Heart right ventricle (tissue), 16 donors: ENCODE results near the gene PPP1R18. TPM values are rescaled to one million over a fixed set of nuclear protein-coding genes. Genes with fewer than 3 reads are reported as not detected.

Experiments
- ATAC-seq, 8 donors: fragments of 200-7000 bp; cut with Tn5 transposase; one replicate each; pipeline ENCODE4 v1.9.1; 2020; ENCODE audit warnings: mild to moderate bottlenecking in 8 of 8, moderate library complexity in 8 of 8, moderate number of reproducible peaks in 1 of 8
- DNase-seq, 2 donors: peaks; one replicate each; pipeline ENCODE4 v3.0.0-alpha.2; 2020
- H3K27ac ChIP-seq, 10 donors: fragments of 200-600 bp; sonication (generic) in 2 of 10; one replicate each; pipeline versions ENCODE4 v1.5.0 to v1.8.0; 2020 to 2022; ENCODE audit warnings: mild to moderate bottlenecking in 3 of 10
- H3K27me3 ChIP-seq, 7 donors: fragments of 200-600 bp; one replicate each; pipeline ENCODE4 v1.8.0; 2021 to 2022; ENCODE audit warnings: mild to moderate bottlenecking in 2 of 7
- H3K36me3 ChIP-seq, 9 donors: fragments of 200-600 bp; sonication (generic) in 1 of 9; one replicate each; pipeline versions ENCODE4 v1.5.0 to v1.8.0; 2020 to 2022; ENCODE audit warnings: mild to moderate bottlenecking in 2 of 9
- H3K4me1 ChIP-seq, 9 donors: fragments of 200-600 bp; sonication (generic) in 1 of 9; one replicate each; pipeline versions ENCODE4 v1.5.0 to v1.8.0; 2020 to 2022; ENCODE audit warnings: mild to moderate bottlenecking in 4 of 9
- H3K4me3 ChIP-seq, 10 donors: fragments of 200-600 bp; sonication (generic) in 2 of 10; one replicate each; pipeline versions ENCODE4 v1.5.0 to v1.8.0; 2020 to 2022; ENCODE audit warnings: mild to moderate bottlenecking in 7 of 10, moderate library complexity in 2 of 10
- H3K9me3 ChIP-seq, 11 donors: fragments of 200-600 bp in 10 of 11; sonication (generic) in 2 of 11; one replicate each; pipeline versions ENCODE4 v1.5.0 to v1.8.0; 2013 to 2022; ENCODE audit warnings: mild to moderate bottlenecking in 2 of 11, control low read depth in 1 of 11, moderate library complexity in 1 of 11
- WGBS, 2 donors: extraction: QIAGEN DNeasy Blood & Tissue Kit; methylation state at CpG; one replicate each; pipeline ENCODE4 v1.1.7; 2013; ENCODE audit warnings: inconsistent platforms in 1 of 2; 5-methylcytosine and 5-hydroxymethylcytosine counted together
- intact Hi-C, 10 donors: fragments of 100-400 bp; cut with DNase I; formaldehyde crosslinking; loops; one replicate each; pipeline versions ENCODE4 v1.11.1 to v1.14.2; 2022
- polyA plus RNA-seq, 2 donors: library from polyadenylated mRNA; stranded (reverse); fragments of 200-250 nt; gene quantifications; one replicate each; pipeline ENCODE4 v1.2.3, GENCODE V29; 2013
- total RNA-seq, 10 donors: library from RNA; stranded (reverse); fragmentation: NEBNext Ultra II Directional in 3 of 10; extraction: Animal tissue kit (Norgen Biotek cat#: 25700) in 3 of 10; gene quantifications; one replicate each; pipeline versions ENCODE4 v1.2.1 to v1.2.4, GENCODE V29; 2021 to 2023
- TF ChIP-seq, protein P1 (sequence below), 9 donors: fragments of 200-600 bp; sonication (generic) in 2 of 9; IDR thresholded peaks; one replicate each; pipeline versions ENCODE4 v1.5.0 to v1.8.0; 2021 to 2022; ENCODE audit warnings: antibody characterized with exemption in 9 of 9, mild to moderate bottlenecking in 5 of 9, moderate library complexity in 1 of 9
- donor health status: Arrhythmogenic right ventricular cardiomyopathy.
- donor health status: ischemic (EF 13 %, LVEDD 7.1; RV severe dilation, severe dysfunction).
- donor health status: healthy with polysubstance abuse.
- donor health status: DM: no; HTN: yes; CAD: no.
- donor health status: DM: no; HTN: no; CAD: no.
- donor health status: ischemic (EF 25% LVEDD 6.9; RV normal size, moderate dysfunction).
- donor health status: ischemic (EF 25% LVEDD 5.7; RV mildly dilated, moderate dysfunction).
- donor health status: healthy.
- donor health status: DM: yes; HTN: yes; CAD: no.
- donor health status: Ischemic cardiomyopathy.
- donor health status: ischemic (EF 35%, LVEDD 5.7; RV mildly dilated, moderate dysfunction).
- donor health status: nonischemic (EF 11% LVEDD 7.7; RV severe dilation, severe dysfunction).
- donor health status: DM: yes; HTN: yes; CAD: no.
- donor health status: PGD.
- donor health status: ischemic (EF 29% LVEDD 5.4; RV normal size, mild dysfunction).
- donor health status: nonischemic (EF 23%, LVEDD 6.1; RV moderate dilation, normal function).

PPP1R18 gene
- total and polyA plus RNA-seq, 12 donors, result 8.2 to 47.7 (median 17.2) TPM

DNA sequence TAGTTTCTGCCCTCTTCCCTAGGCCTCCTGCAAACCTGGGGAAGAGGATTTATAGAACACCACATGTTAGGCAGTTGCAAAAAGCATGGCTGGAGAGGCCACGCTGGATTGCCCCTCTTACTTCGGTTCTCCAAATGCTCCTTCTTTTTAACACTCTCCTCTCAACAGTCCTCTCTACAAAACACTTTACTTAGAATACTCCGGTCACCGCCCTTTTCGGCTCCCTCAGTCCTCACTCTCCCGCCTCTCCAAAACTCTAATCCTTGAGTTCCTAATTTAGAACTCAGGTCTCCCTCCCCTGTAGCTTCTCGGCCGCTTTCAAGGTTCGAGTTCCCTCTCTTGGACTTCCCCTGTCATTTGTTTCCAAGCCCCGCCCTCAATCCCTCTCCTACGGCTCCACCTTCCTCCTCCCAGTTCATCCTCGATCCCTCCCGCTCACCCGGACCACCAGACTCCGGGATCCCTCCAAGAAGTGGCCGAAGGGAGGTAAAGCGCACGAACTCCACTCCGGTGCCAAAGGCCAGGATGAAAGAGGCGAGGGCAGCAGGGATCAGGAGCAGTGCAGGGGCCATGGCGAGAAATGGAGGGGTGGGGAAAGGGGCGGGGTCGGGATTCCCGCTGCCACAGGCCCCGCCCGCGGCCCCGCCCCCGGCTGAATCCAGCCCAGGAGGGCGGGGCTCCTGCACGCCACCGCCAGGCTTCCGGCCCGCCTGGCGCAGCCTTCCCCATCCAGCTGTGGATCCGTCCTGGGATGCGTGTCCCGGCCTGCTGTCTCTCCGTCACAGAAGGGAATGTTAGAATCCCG is 4.2 kb upstream of the PPP1R18 start, which contains the start of gene NRM:
Gene NRM (minus strand): TSS at position 582 of the 805 bp plus-strand sequence. CDS start 10 bp downstream, at position 572.
- Histone ChIP-seq H3K27ac (peak within 1 kb of the TSS in 9 of 10 donors; percentile 72 to 100 (median 98)), H3K4me1 (peaks cover 10 to 44% (median 38%) of the 10 kb centered on the region in 9 donors), H3K27me3 (no peaks in the 10 kb centered on the region), H3K36me3 (no peaks in the 10 kb centered on the region), H3K9me3 (no peaks in the 10 kb centered on the region), H3K4me3 (peak within 1 kb of the TSS; percentile 20 to 68 (median 62))
- intact Hi-C loops, result loop anchor here in 4 of 10 donors (1.0 to 2.0 kb wide), 3 partner anchors 24 to 27 kb away; partner anchors contain the start of gene MDC1 (in 3 of the 4)
- TF ChIP-seq, protein P1, sequence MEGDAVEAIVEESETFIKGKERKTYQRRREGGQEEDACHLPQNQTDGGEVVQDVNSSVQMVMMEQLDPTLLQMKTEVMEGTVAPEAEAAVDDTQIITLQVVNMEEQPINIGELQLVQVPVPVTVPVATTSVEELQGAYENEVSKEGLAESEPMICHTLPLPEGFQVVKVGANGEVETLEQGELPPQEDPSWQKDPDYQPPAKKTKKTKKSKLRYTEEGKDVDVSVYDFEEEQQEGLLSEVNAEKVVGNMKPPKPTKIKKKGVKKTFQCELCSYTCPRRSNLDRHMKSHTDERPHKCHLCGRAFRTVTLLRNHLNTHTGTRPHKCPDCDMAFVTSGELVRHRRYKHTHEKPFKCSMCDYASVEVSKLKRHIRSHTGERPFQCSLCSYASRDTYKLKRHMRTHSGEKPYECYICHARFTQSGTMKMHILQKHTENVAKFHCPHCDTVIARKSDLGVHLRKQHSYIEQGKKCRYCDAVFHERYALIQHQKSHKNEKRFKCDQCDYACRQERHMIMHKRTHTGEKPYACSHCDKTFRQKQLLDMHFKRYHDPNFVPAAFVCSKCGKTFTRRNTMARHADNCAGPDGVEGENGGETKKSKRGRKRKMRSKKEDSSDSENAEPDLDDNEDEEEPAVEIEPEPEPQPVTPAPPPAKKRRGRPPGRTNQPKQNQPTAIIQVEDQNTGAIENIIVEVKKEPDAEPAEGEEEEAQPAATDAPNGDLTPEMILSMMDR (IDR thresholded peaks at IDR 0.05), result peak in 2 of 9 donors; percentile 3 to 21
- DNase-seq (peak; percentile 92), ATAC-seq (peak; percentile 64 to 75 (median 71))
- WGBS, 2 donors, result 0% methylated on average over 40 of the region's 40 CpGs

DNA sequence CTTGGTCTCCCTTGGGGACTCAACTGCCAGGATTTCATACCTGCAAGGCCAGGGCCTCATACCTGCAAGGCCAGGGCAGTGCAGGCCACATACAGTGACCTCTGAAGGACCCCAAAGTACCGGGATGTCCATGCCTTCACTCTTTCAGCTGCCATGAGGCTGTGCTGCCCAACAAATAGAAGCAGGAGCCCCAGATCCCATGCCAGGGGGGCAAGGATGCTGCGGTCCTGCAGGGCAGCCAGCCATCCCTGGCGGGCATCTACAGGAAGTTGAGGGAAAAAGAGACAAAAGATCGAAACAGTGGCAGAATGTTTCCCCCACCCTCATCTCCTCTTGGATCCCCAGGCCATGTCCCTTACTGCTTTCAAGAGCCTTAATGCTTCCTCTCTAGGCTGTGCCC is 3.5 kb upstream of the PPP1R18 start:
- peak overlapping the region in 9 of 10 donors; percentile 53 to 68 (median 62) for H3K4me3 ChIP-seq
- H3K27ac ChIP-seq, result peak overlapping the region in 9 of 10 donors; percentile 72 to 100 (median 98)
- H3K4me1 ChIP-seq, result peaks cover 14 to 51% (median 39%) of the 10 kb centered on the region in 9 donors
- DNase-seq (no peak), ATAC-seq (no peak)
- intact Hi-C loops, result loop anchor here in 5 of 10 donors (1.0 to 10.0 kb wide), 5 partner anchors 25 to 195 kb away; partner anchors contain the start of genes MDC1 (in 2 of the 5), DDR1 (in 1 of the 5), MRPS18B (in 1 of the 5) and PPP1R10 (in 1 of the 5)
- H3K36me3 ChIP-seq, result no peaks in the 10 kb centered on the region
- H3K9me3 ChIP-seq, result no peaks in the 10 kb centered on the region
- 22 to 25% methylated on average over 4 of the region's 4 CpGs for WGBS, 2 donors
- TF ChIP-seq, protein P1 (IDR thresholded peaks at IDR 0.05), result no peak
- H3K27me3 ChIP-seq, result no peaks in the 10 kb centered on the region

DNA sequence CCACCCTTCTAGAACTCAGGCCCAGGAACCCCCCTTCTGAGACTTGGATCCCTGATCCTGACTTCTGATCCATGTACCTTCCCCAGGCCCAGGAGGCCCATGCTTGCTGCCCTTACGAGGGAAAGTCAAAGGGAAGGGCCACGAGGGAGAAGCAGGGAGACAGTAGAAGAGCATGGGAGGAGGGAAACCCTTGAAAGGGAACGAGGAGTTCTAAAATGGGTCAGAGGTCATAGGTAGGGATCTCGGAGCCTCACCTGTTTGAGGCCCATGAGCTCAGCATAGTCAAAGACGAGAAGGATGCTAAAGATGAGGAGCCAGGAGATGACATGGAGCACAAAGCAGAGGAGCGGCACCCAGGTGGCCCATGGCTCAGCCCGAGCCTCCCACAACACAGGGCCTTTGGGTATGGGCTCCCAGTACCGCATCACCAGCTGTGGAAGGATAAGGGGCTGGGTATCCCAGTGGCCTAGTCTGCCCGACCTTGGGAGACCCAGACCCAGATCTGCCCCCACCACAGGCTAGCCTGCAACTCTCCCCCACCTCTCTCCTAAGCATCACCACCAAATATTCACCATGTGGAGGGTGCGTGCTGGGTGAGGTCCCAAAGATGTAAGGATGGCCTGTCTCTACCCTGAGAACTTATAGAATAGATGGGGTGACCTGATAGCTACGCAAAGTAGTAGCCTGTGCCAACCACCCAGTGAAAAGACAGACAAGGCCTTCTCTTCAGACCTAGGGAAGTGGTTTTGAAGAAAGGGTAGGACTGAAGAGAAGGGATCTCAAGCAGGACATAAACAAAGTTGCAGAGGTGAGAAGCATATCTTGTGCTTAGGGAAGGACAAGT is 2.8 kb upstream of the PPP1R18 start:
- peaks cover 17 to 58% (median 41%) of the 10 kb centered on the region in 9 donors for H3K4me1 ChIP-seq
- no peaks in the 10 kb centered on the region for H3K36me3 ChIP-seq
- DNase-seq, result no peak
- peak overlapping the region in 9 of 10 donors; percentile 94 to 100 (median 98) for H3K27ac ChIP-seq
- no peak for ATAC-seq
- no peaks in the 10 kb centered on the region for H3K9me3 ChIP-seq
- TF ChIP-seq, protein P1 (IDR thresholded peaks at IDR 0.05), result no peak
- peak overlapping the region in 6 of 10 donors; percentile 70 to 87 (median 78) for H3K4me3 ChIP-seq
- intact Hi-C loops, result loop anchor here in 2 of 10 donors (5.0 to 10.0 kb wide), 2 partner anchors 72 to 196 kb away; partner anchors contain the start of genes DDR1 (in 1 of the 2), MRPS18B (in 1 of the 2) and PPP1R10 (in 1 of the 2)
- no peaks in the 10 kb centered on the region for H3K27me3 ChIP-seq
- 84% methylated on average over 11 of the region's 11 CpGs for WGBS, 2 donors
